ENCODE measurements around the gene EGFL7. TPM values are rescaled to one million over a fixed set of nuclear protein-coding genes. Genes with fewer than 3 reads are reported as not detected.

Gene EGFL7
- polyA plus RNA-seq, 1 of the 3 experiments (the other 2 are of a cell fraction): 43.0 TPM

- Histone ChIP-seq H3K9me2 (no peaks in the 10 kb centered on the region), H2AFZ (ENCODE audit: low read depth) (no peak overlapping the region), H3K79me2 (ENCODE audit: insufficient read depth) (no peaks in the 10 kb centered on the region), H3K4me2 (no peak overlapping the region), H3K4me1 (ENCODE audit: control insufficient read depth in 1 of 2, insufficient read depth in 2 of 2, low read depth in 1 of 2, low read length in 1 of 2) (peaks cover 0 to 7% of the 10 kb centered on the region in 2 experiments; a peak in 1 of 4 replicates), H3K27ac (ENCODE audit: low read depth in 2 of 2, low read length in 1 of 2) (no peak overlapping the region; a peak in 1 of 4 replicates), H3K4me3 (ENCODE audit: low read depth in 2 of 2, low read length in 1 of 2) (no peak overlapping the region), H3K9me3 (no peaks in the 10 kb centered on the region), H3F3A (replicated peaks; ENCODE audit: insufficient read depth) (peaks cover 3% of the 10 kb centered on the region), H3K9ac (no peak overlapping the region), H3K36me3 (replicated peaks in 1 of 2; ENCODE audit: control insufficient read depth in 1 of 2, insufficient read depth in 2 of 2, low read length in 1 of 2) (peaks cover 0 to 3% of the 10 kb centered on the region in 2 experiments), H4K20me1 (ENCODE audit: insufficient read depth) (0 out of 2 replicates have a peak, but pooled peaks cover 5% of the 10 kb centered on the region), H3K27me3 (ENCODE audit: insufficient read depth) (no peaks in the 10 kb centered on the region)
- TF ChIP-seq FOXM1 (IDR thresholded peaks at IDR 0.05; ENCODE audit: low read depth): no peak
- TF ChIP-seq ZBTB33 (IDR thresholded peaks at IDR 0.05; ENCODE audit: borderline replicate concordance, low read depth): no peak
- no peak for TF ChIP-seq NFIC (IDR thresholded peaks at IDR 0.05; ENCODE audit: borderline replicate concordance)
- TF ChIP-seq, protein P1, sequence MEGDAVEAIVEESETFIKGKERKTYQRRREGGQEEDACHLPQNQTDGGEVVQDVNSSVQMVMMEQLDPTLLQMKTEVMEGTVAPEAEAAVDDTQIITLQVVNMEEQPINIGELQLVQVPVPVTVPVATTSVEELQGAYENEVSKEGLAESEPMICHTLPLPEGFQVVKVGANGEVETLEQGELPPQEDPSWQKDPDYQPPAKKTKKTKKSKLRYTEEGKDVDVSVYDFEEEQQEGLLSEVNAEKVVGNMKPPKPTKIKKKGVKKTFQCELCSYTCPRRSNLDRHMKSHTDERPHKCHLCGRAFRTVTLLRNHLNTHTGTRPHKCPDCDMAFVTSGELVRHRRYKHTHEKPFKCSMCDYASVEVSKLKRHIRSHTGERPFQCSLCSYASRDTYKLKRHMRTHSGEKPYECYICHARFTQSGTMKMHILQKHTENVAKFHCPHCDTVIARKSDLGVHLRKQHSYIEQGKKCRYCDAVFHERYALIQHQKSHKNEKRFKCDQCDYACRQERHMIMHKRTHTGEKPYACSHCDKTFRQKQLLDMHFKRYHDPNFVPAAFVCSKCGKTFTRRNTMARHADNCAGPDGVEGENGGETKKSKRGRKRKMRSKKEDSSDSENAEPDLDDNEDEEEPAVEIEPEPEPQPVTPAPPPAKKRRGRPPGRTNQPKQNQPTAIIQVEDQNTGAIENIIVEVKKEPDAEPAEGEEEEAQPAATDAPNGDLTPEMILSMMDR (IDR thresholded peaks at IDR 0.05): no peak
- no peak for TF ChIP-seq TCF12 (IDR thresholded peaks at IDR 0.05)
- no peak for TF ChIP-seq FOSL2 (IDR thresholded peaks at IDR 0.05; ENCODE audit: borderline replicate concordance, low read depth)
- TF ChIP-seq MXI1 (IDR thresholded peaks at IDR 0.05; ENCODE audit: low read depth, low read length): no peak
- TF ChIP-seq TAF1 (IDR thresholded peaks at IDR 0.05; ENCODE audit: borderline replicate concordance, low read depth, low read length): no peak
- TF ChIP-seq YY1 (IDR thresholded peaks at IDR 0.05; ENCODE audit: low read depth): no peak
- no peak for TF ChIP-seq GABPA (IDR thresholded peaks at IDR 0.05; ENCODE audit: low read depth)
- TF ChIP-seq JUND (IDR thresholded peaks at IDR 0.05): no peak
- ChIA-PET POLR2A (interaction anchor here (1.2 to 1.9 kb wide), 2 partner anchors 11 to 54 kb away, joined by 3 to 4 read pairs; no protein-coding TSS in a partner anchor), CTCF (interaction anchor here (1.0 to 6.5 kb wide), 16 partner anchors 10 to 188 kb away, joined by 3 to 90 read pairs (median 16); partner anchors contain the start of genes AGPAT2 and EGFL7)
- 92% methylated on average over 15 of the region's 35 CpGs for WGBS (ENCODE audit: low lambda C conversion rate)
- DNase-seq: no peak
Measured at GRCh38 chr9:136673088-136673974, 10.6 kb downstream of the EGFL7 start.

Data from SK-N-SH (cell line).